SK-N-SH (cell line): Measurements from ENCODE around the gene MYH11. TPM values are rescaled to one million over a fixed set of nuclear protein-coding genes. Genes with fewer than 3 reads are reported as not detected.

ENCODE experiments used
- CTCF ChIA-PET: fragments of 300-600, 350-600 bp; formaldehyde crosslinking; extraction: SDS; loops from one replicate; lab custom pipeline; 2021; lab: Yijun Ruan, JAX
- POLR2A ChIA-PET: fragments of 350-600 bp; sonication (Branson Sonifier 250); formaldehyde crosslinking; extraction: SDS; loops from one replicate; lab custom pipeline; 2020; ENCODE audit warnings: antibody characterized with exemption, inconsistent platforms; lab: Yijun Ruan, JAX
- DNase-seq: peaks from one replicate; pipeline ENCODE4 v3.0.0; 2012
- H2AFZ ChIP-seq: fragments of 200-600 bp; sonication (generic); 2 replicates; pipeline ENCODE4 v1.8.1; 2016; ENCODE audit warnings: antibody characterized with exemption, mild to moderate bottlenecking, low read depth
- H3F3A ChIP-seq: fragments of 200-600 bp; sonication (generic); replicated peaks from 2 replicates; pipeline ENCODE3; 2016; ENCODE audit warnings: antibody characterized with exemption, mild to moderate bottlenecking; ENCODE audit not compliant: insufficient read depth
- H3K27ac ChIP-seq, 2 experiments: fragments of 200-500 bp in 1 of 2; fragments of 200-600 bp in 1 of 2; sonication (Bioruptor generic) in 1 of 2; sonication (generic), shearing (Covaris generic) in 1 of 2; 2 replicates each; pipeline versions ENCODE4 v1.5.1 to v1.6.1; 2014 to 2016; ENCODE audit warnings: low read depth in 2 of 2, inconsistent platforms in 1 of 2, low read length in 1 of 2, mild to moderate bottlenecking in 1 of 2, mixed read lengths in 1 of 2
- H3K27me3 ChIP-seq: fragments of 200-600 bp; sonication (generic), shearing (Covaris generic); 2 replicates; pipeline ENCODE4 v1.6.1; 2016; ENCODE audit warnings: mixed run types; ENCODE audit not compliant: insufficient read depth
- H3K36me3 ChIP-seq, 2 experiments: fragments of 200-500 bp in 1 of 2; fragments of 200-600 bp in 1 of 2; sonication (Bioruptor generic) in 1 of 2; sonication (generic) in 1 of 2; replicated peaks in 1 of 2; 2 replicates each; pipeline versions ENCODE3 to v1.5.1; 2014 to 2016; ENCODE audit warnings: low read length in 1 of 2, mild to moderate bottlenecking in 1 of 2; ENCODE audit not compliant: insufficient read depth in 2 of 2, control insufficient read depth in 1 of 2
- H3K4me1 ChIP-seq, 2 experiments: fragments of 200-500 bp in 1 of 2; fragments of 200-600 bp in 1 of 2; sonication (Bioruptor generic) in 1 of 2; sonication (generic), shearing (Covaris generic) in 1 of 2; 2 replicates each; pipeline versions ENCODE4 v1.5.1 to v1.6.1; 2014 to 2016; ENCODE audit warnings: low read depth in 1 of 2, low read length in 1 of 2, mixed run types in 1 of 2; ENCODE audit not compliant: insufficient read depth in 2 of 2, control insufficient read depth in 1 of 2
- H3K4me2 ChIP-seq: fragments of 200-600 bp; sonication (generic), shearing (Covaris generic); 2 replicates; pipeline ENCODE4 v1.6.1; 2017; ENCODE audit warnings: mixed run types
- H3K4me3 ChIP-seq, 2 experiments: fragments of 200-500 bp in 1 of 2; fragments of 200-600 bp in 1 of 2; sonication (Bioruptor generic) in 1 of 2; sonication (generic), shearing (Covaris generic) in 1 of 2; 2 replicates each; pipeline versions ENCODE4 v1.5.1 to v1.8.1; 2014 to 2016; ENCODE audit warnings: low read depth in 2 of 2, inconsistent platforms in 1 of 2, low read length in 1 of 2, mild to moderate bottlenecking in 1 of 2, mixed read lengths in 1 of 2, moderate library complexity in 1 of 2
- H3K79me2 ChIP-seq: fragments of 200-600 bp; sonication (generic); 2 replicates; pipeline ENCODE4 v1.8.1; 2017; ENCODE audit warnings: mild to moderate bottlenecking; ENCODE audit not compliant: insufficient read depth
- H3K9ac ChIP-seq: fragments of 200-600 bp; sonication (generic); 2 replicates; pipeline ENCODE4 v1.6.1; 2017; ENCODE audit warnings: mixed run types
- H3K9me2 ChIP-seq: fragments of 200-600 bp; sonication (generic); 2 replicates; pipeline ENCODE4 v1.6.1; 2017; ENCODE audit warnings: mixed run types
- H3K9me3 ChIP-seq: fragments of 200-600 bp; sonication (generic); 2 replicates; pipeline ENCODE4 v1.6.1; 2017; ENCODE audit warnings: mixed run types, mild to moderate bottlenecking, moderate library complexity
- H4K20me1 ChIP-seq: fragments of 200-600 bp; sonication (generic); 2 replicates; pipeline ENCODE4 v1.6.1; 2017; ENCODE audit warnings: mild to moderate bottlenecking, mixed run types; ENCODE audit not compliant: insufficient read depth
- CTCF ChIP-seq: fragments of 200-600 bp; sonication (generic); IDR thresholded peaks from 2 replicates; pipeline ENCODE4 v1.6.1; 2017; ENCODE audit warnings: antibody characterized with exemption, mild to moderate bottlenecking, moderate library complexity
- MXI1 ChIP-seq: IDR thresholded peaks from 2 replicates; pipeline ENCODE4 v1.6.1; 2012; ENCODE audit warnings: mild to moderate bottlenecking, low read depth, low read length, improper control_type of control experiment
- NFIC ChIP-seq: IDR thresholded peaks from 2 replicates; pipeline ENCODE4 v1.4.0; 2012; ENCODE audit warnings: borderline replicate concordance
- NRF1 ChIP-seq: IDR thresholded peaks from 2 replicates; pipeline ENCODE4 v1.6.1; 2012; ENCODE audit warnings: low read depth, mild to moderate bottlenecking, low read length
- RCOR1 ChIP-seq: fragments of 150-350 bp; IDR thresholded peaks from 2 replicates; pipeline ENCODE4 v1.6.1; 2017; ENCODE audit warnings: antibody characterized with exemption, low read length
- SMC3 ChIP-seq: IDR thresholded peaks from 2 replicates; pipeline ENCODE4 v1.6.1; 2012; ENCODE audit warnings: low read depth, low read length, improper control_type of control experiment
- TAF1 ChIP-seq: IDR thresholded peaks from 2 replicates; pipeline ENCODE4 v1.6.1; 2012; ENCODE audit warnings: low read depth, mild to moderate bottlenecking, low read length, moderate library complexity, borderline replicate concordance
- TCF12 ChIP-seq: IDR thresholded peaks from 2 replicates; pipeline ENCODE4 v1.4.0; 2012
- USF2 ChIP-seq: fragments of 150-350 bp; IDR thresholded peaks from 2 replicates; pipeline ENCODE4 v1.6.1; 2017; ENCODE audit warnings: antibody characterized with exemption, low read length, low read depth, borderline replicate concordance
- ZBTB33 ChIP-seq: IDR thresholded peaks from 2 replicates; pipeline ENCODE4 v1.4.0; 2012; ENCODE audit warnings: low read depth, borderline replicate concordance
- WGBS: methylation state at CpG from one replicate; pipeline ENCODE4 v1.1.6; 2017; ENCODE audit warnings: low lambda C conversion rate; 5-methylcytosine and 5-hydroxymethylcytosine counted together
- polyA plus RNA-seq, 3 experiments: library from polyadenylated mRNA; depleted of rRNA; stranded (reverse); fragments of >200 nt; gene quantifications; 2 replicates each; pipeline ENCODE4 v1.2.3, GENCODE V29; 2012

Gene MYH11
- polyA plus RNA-seq, 1 of the 3 experiments (the other 2 are of a cell fraction) = 0.02 TPM

- DNase-seq = no peak
- H3F3A ChIP-seq = no peaks in the 10 kb centered on the region
- H3K4me1 ChIP-seq = no peaks in the 10 kb centered on the region
- TF ChIP-seq SMC3 (no peak), CTCF (no peak), ZBTB33 (no peak), RCOR1 (no peak)
- CTCF ChIA-PET = interaction anchor here (1.8 kb wide), 1 partner anchor 18 kb away, joined by 7 read pairs; no protein-coding TSS in a partner anchor
- H3K79me2 ChIP-seq = no peaks in the 10 kb centered on the region
- no peak overlapping the region for H3K4me2 ChIP-seq
- no peak overlapping the region for H3K9ac ChIP-seq
- H4K20me1 ChIP-seq = no peaks in the 10 kb centered on the region
- no peaks in the 10 kb centered on the region for H3K9me3 ChIP-seq
- H3K9me2 ChIP-seq = no peaks in the 10 kb centered on the region
- H3K27me3 ChIP-seq = no peaks in the 10 kb centered on the region; the same call in 1 of the 2 replicates
- no peak overlapping the region for H3K4me3 ChIP-seq
- POLR2A ChIA-PET = no interaction called here
- no peak overlapping the region for H3K27ac ChIP-seq
- H2AFZ ChIP-seq = no peak overlapping the region
- 38% methylated on average over 5 of the region's 9 CpGs for WGBS
- H3K36me3 ChIP-seq = no peaks in the 10 kb centered on the region
Observed at GRCh38 chr16:15803618-15804017, 53.2 kb downstream of the MYH11 start.

- POLR2A ChIA-PET = no interaction called here
Observed at GRCh38 chr16:15799851-15800495, 56.9 kb downstream of the MYH11 start.

More at GRCh38 chr16:15799851-15800495, 56.9 kb downstream of the MYH11 start:
- Histone ChIP-seq H3K4me2 (no peak overlapping the region), H3K79me2 (no peaks in the 10 kb centered on the region), H3K4me3 (no peak overlapping the region), H3K27ac (no peak overlapping the region), H3K4me1 (no peaks in the 10 kb centered on the region), H4K20me1 (no peaks in the 10 kb centered on the region), H3K9ac (no peak overlapping the region), H3K9me3 (no peaks in the 10 kb centered on the region; the same call in 1 of the 2 replicates), H3K36me3 (no peaks in the 10 kb centered on the region), H3K27me3 (no peaks in the 10 kb centered on the region; the same call in 1 of the 2 replicates), H2AFZ (no peak overlapping the region), H3K9me2 (no peaks in the 10 kb centered on the region), H3F3A (no peaks in the 10 kb centered on the region)
- no peak for TF ChIP-seq USF2
- TF ChIP-seq MXI1 = no peak
- TF ChIP-seq TAF1 = no peak
- TF ChIP-seq TCF12 = no peak
- no peak for TF ChIP-seq RCOR1
- TF ChIP-seq CTCF = no peak
- TF ChIP-seq NRF1 = no peak
- no peak for TF ChIP-seq NFIC
- CTCF ChIA-PET = interaction anchor here (1.2 to 1.4 kb wide), 2 partner anchors 22 to 23 kb away, joined by 3 to 6 read pairs; no protein-coding TSS in a partner anchor
- no peak for DNase-seq
- WGBS = 24% methylated on average over 4 of the region's 4 CpGs
